Femur (tissue), 1 donor: ENCODE results near the gene CTSG.
"Not testable (repeated sequence)": the region's sequence is repeated elsewhere in the genome, so short reads cannot be mapped to it uniquely, and the experiment has no call there.

Experiments used
- DNase-seq: peaks from one replicate; pipeline ENCODE4 v3.0.0-alpha.2; 2017

CTSG gene

GRCh38 chr14:24535737-24536136, 40.3 kb downstream of the CTSG start:
- DNase-seq, result no peak

DNA sequence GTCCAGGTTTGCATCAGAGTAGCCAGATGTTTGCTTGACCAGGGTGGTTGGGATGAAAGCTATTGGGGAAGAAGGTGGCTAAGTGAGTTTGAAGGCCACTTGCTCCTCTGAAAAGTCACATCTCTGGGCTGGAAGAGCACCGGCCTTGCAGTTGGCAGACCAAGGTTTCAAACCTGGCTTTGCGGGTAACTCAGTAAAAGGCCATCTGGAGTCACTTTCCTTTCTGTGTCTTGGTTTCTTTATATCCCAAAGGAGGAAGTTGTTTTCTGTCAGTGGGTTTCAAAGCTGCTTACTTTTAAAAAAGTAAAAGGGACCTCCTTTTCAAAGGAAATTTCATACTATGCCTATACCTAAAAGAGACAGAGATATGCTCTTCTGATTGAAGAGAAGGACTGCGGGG, 41.8 kb downstream of the CTSG start:
- DNase-seq, result no peak

DNA sequence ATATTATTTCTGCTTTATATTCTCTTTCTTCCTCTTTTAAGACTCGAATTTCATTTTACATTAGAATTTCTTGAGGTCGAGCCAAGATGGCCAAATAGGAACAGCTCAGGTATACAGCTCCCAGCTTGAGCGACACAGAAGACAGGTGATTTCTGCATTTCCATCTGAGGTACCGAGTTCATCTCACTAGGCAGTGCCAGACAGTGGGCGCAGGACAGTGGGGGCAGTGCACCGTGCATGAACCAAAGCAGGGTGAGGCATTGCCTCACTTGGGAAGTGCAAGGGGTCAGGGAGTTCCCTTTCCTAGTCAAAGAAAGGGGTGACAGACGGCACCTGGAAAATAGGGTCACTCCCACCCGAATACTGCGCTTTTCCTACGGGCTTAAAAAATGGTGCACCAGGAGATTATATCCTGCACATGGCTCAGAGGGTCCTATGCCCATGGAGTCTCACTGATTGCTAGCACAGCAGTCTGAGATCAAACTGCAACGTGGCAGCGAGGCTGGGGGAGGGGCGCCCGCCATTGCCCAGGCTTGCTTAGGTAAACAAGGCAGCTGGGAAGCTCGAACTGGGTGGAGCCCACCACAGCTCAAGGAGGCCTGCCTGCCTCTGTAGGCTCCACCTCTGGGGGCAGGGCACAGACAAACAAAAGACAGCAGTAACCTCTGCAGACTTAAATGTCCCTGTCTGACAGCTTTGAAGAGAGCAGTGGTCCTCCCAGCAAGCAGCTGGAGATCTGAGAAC, 50.0 kb downstream of the CTSG start:
- DNase-seq, result not testable (repeated sequence)
